Measurements from ENCODE around the gene PFDN6. TPM values are rescaled to one million over a fixed set of nuclear protein-coding genes. Genes with fewer than 3 reads are reported as not detected.
A peak's percentile ranks its signal among the peaks of the same experiment; 100 is the strongest.

The PFDN6 gene
- total and polyA plus RNA-seq, 2 of the 13 experiments (the other 11 are each of a cell fraction or from before 2014, with no cell fraction given): 75.5 to 87.0 TPM

DNA sequence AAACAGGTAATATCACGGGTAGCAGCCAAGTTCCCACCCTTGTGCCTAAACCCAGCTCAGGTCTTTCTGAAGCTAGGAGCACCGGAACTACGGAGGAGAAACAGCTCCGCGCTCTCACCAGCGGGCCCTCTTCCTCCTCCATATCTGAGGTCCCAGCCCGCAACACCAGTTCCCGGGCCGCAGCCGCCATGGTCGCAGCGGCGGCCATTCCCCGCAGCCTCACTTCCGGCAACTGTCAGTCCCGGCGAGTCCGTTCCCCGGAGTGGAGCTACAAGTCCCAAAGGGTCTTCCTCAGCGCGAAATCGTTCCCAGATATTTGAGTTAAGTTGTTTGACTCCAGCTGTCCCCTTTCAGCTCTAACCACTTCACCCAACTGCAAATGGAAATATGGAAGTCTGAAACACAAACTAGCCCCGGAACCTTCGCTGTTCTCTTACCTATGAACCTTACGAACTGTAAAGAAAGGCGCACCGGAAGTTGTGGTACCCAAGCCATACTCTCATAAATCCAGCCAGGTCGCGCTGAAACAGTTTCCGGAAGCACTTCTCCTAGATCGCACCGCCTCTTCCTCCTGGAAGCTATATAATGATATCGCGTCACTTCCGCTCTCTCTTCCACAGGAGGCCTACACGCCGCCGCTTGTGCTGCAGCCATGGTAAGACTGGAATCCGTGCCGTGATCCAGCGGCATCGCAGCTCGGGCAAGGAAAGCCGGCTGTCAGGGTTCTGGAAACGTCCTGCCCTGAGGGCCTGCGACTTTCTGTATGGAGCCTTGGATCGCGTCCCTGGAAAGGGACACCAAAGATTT lies 17.7 kb upstream of the PFDN6 start, which contains the start of the genes RPS18 and VPS52 (continued):
- TF ChIP-seq MED13 (CRISPR knock-in tag; IDR thresholded peaks at IDR 0.05) (peak; percentile 82; the same call in 1 of the 2 replicates), ZNF274 (CRISPR knock-in tag; IDR thresholded peaks at IDR 0.05) (peak; percentile 93), CAMTA2 (CRISPR knock-in tag; IDR thresholded peaks at IDR 0.05; ENCODE audit: borderline replicate concordance) (0 out of 2 replicates have a peak, but pooled peaks have one; percentile 24), SRSF1 (optimal IDR thresholded peaks at IDR 0.05; ENCODE audit: low read depth, low read length) (peak; percentile 90), SMARCC2 (IDR thresholded peaks at IDR 0.05) (no peak), ZNF7 (CRISPR knock-in tag; IDR thresholded peaks at IDR 0.05) (peak; percentile 31; the same call in 1 of the 2 replicates), ZFYVE20 (CRISPR knock-in tag; IDR thresholded peaks at IDR 0.05; ENCODE audit: borderline replicate concordance, low read depth) (no peak), ZSCAN12 (CRISPR knock-in tag; IDR thresholded peaks at IDR 0.05) (peak; percentile 52; the same call in 1 of the 2 replicates), ZBTB7B (CRISPR knock-in tag; IDR thresholded peaks at IDR 0.05) (peak; percentile 16; the same call in 1 of the 2 replicates)
- TF ChIP-seq, protein P1, sequence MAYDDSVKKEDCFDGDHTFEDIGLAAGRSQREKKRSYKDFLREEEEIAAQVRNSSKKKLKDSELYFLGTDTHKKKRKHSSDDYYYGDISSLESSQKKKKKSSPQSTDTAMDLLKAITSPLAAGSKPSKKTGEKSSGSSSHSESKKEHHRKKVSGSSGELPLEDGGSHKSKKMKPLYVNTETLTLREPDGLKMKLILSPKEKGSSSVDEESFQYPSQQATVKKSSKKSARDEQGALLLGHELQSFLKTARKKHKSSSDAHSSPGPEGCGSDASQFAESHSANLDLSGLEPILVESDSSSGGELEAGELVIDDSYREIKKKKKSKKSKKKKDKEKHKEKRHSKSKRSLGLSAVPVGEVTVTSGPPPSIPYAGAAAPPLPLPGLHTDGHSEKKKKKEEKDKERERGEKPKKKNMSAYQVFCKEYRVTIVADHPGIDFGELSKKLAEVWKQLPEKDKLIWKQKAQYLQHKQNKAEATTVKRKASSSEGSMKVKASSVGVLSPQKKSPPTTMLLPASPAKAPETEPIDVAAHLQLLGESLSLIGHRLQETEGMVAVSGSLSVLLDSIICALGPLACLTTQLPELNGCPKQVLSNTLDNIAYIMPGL (CRISPR knock-in tag; IDR thresholded peaks at IDR 0.05; ENCODE audit: borderline replicate concordance in 1 of 2, low read depth in 1 of 2): peak; percentile 91 to 96
- TF ChIP-seq, protein P2, sequence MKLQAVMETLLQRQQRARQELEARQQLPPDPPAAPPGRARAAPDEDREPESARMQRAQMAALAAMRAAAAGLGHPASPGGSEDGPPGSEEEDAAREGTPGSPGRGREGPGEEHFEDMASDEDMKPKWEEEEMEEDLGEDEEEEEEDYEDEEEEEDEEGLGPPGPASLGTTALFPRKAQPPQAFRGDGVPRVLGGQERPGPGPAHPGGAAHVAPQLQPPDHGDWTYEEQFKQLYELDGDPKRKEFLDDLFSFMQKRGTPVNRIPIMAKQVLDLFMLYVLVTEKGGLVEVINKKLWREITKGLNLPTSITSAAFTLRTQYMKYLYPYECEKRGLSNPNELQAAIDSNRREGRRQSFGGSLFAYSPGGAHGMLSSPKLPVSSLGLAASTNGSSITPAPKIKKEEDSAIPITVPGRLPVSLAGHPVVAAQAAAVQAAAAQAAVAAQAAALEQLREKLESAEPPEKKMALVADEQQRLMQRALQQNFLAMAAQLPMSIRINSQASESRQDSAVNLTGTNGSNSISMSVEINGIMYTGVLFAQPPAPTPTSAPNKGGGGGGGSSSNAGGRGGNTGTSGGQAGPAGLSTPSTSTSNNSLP (IDR thresholded peaks at IDR 0.05; ENCODE audit: low read depth, low read length): no peak; the same call in 1 of the 2 replicates
- TF ChIP-seq, protein P3, sequence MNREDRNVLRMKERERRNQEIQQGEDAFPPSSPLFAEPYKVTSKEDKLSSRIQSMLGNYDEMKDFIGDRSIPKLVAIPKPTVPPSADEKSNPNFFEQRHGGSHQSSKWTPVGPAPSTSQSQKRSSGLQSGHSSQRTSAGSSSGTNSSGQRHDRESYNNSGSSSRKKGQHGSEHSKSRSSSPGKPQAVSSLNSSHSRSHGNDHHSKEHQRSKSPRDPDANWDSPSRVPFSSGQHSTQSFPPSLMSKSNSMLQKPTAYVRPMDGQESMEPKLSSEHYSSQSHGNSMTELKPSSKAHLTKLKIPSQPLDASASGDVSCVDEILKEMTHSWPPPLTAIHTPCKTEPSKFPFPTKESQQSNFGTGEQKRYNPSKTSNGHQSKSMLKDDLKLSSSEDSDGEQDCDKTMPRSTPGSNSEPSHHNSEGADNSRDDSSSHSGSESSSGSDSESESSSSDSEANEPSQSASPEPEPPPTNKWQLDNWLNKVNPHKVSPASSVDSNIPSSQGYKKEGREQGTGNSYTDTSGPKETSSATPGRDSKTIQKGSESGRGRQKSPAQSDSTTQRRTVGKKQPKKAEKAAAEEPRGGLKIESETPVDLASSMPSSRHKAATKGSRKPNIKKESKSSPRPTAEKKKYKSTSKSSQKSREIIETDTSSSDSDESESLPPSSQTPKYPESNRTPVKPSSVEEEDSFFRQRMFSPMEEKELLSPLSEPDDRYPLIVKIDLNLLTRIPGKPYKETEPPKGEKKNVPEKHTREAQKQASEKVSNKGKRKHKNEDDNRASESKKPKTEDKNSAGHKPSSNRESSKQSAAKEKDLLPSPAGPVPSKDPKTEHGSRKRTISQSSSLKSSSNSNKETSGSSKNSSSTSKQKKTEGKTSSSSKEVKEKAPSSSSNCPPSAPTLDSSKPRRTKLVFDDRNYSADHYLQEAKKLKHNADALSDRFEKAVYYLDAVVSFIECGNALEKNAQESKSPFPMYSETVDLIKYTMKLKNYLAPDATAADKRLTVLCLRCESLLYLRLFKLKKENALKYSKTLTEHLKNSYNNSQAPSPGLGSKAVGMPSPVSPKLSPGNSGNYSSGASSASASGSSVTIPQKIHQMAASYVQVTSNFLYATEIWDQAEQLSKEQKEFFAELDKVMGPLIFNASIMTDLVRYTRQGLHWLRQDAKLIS (CRISPR knock-in tag; IDR thresholded peaks at IDR 0.05): no peak; the same call in 1 of the 2 replicates
- TF ChIP-seq, protein P4, sequence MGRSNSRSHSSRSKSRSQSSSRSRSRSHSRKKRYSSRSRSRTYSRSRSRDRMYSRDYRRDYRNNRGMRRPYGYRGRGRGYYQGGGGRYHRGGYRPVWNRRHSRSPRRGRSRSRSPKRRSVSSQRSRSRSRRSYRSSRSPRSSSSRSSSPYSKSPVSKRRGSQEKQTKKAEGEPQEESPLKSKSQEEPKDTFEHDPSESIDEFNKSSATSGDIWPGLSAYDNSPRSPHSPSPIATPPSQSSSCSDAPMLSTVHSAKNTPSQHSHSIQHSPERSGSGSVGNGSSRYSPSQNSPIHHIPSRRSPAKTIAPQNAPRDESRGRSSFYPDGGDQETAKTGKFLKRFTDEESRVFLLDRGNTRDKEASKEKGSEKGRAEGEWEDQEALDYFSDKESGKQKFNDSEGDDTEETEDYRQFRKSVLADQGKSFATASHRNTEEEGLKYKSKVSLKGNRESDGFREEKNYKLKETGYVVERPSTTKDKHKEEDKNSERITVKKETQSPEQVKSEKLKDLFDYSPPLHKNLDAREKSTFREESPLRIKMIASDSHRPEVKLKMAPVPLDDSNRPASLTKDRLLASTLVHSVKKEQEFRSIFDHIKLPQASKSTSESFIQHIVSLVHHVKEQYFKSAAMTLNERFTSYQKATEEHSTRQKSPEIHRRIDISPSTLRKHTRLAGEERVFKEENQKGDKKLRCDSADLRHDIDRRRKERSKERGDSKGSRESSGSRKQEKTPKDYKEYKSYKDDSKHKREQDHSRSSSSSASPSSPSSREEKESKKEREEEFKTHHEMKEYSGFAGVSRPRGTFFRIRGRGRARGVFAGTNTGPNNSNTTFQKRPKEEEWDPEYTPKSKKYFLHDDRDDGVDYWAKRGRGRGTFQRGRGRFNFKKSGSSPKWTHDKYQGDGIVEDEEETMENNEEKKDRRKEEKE (IDR thresholded peaks at IDR 0.05): no peak
- TF ChIP-seq, protein P5, sequence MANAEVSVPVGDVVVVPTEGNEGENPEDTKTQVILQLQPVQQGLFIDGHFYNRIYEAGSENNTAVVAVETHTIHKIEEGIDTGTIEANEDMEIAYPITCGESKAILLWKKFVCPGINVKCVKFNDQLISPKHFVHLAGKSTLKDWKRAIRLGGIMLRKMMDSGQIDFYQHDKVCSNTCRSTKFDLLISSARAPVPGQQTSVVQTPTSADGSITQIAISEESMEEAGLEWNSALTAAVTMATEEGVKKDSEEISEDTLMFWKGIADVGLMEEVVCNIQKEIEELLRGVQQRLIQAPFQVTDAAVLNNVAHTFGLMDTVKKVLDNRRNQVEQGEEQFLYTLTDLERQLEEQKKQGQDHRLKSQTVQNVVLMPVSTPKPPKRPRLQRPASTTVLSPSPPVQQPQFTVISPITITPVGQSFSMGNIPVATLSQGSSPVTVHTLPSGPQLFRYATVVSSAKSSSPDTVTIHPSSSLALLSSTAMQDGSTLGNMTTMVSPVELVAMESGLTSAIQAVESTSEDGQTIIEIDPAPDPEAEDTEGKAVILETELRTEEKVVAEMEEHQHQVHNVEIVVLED (CRISPR knock-in tag; IDR thresholded peaks at IDR 0.05; ENCODE audit: borderline replicate concordance): peak; percentile 84; the same call in 1 of the 2 replicates
- TF ChIP-seq, protein P6, sequence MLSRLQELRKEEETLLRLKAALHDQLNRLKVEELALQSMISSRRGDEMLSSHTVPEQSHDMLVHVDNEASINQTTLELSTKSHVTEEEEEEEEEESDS (CRISPR knock-in tag; IDR thresholded peaks at IDR 0.05; ENCODE audit: borderline replicate concordance): peak; percentile 62; the same call in 1 of the 2 replicates
